HUES6 (cell line): ENCODE measurements around the gene PANK2.
"Not testable (repeated sequence)": the region's sequence is repeated elsewhere in the genome, so short reads cannot be mapped to it uniquely, and the experiment has no call there.

ENCODE experiments used
- H3K27ac ChIP-seq: 2 replicates; pipeline ENCODE4 v1.7.0; 2013; ENCODE audit warnings: low read depth, mild to moderate bottlenecking, low read length, inconsistent platforms
- H3K27me3 ChIP-seq: 2 replicates; pipeline ENCODE4 v1.6.1; 2013; ENCODE audit warnings: low read length; ENCODE audit not compliant: control insufficient read depth, insufficient read depth
- H3K36me3 ChIP-seq: 2 replicates; pipeline ENCODE4 v1.6.1; 2013; ENCODE audit warnings: low read length; ENCODE audit not compliant: control insufficient read depth, insufficient read depth
- H3K4me1 ChIP-seq: 2 replicates; pipeline ENCODE4 v1.6.1; 2013; ENCODE audit warnings: low read length; ENCODE audit not compliant: control insufficient read depth, insufficient read depth
- H3K4me3 ChIP-seq: 2 replicates; pipeline ENCODE4 v1.5.1; 2013; ENCODE audit warnings: low read depth, low read length
- H3K9ac ChIP-seq: one replicate; pipeline ENCODE4 v1.6.1; 2013; ENCODE audit warnings: mild to moderate bottlenecking, low read length
- H3K9me3 ChIP-seq: 2 replicates; pipeline ENCODE4 v1.6.1; 2013; ENCODE audit warnings: low read depth, low read length; ENCODE audit not compliant: control insufficient read depth, insufficient read depth

PANK2 gene

GRCh38 chr20:3902446-3902845 lies 13.3 kb downstream of the PANK2 start:
- H3K27ac ChIP-seq = no peak overlapping the region
- no peaks in the 10 kb centered on the region for H3K9me3 ChIP-seq
- H3K4me1 ChIP-seq = peaks cover 8% of the 10 kb centered on the region
- H3K27me3 ChIP-seq = no peaks in the 10 kb centered on the region
- H3K36me3 ChIP-seq = peaks cover 10% of the 10 kb centered on the region
- no peak overlapping the region for H3K9ac ChIP-seq
- H3K4me3 ChIP-seq = no peak overlapping the region

DNA sequence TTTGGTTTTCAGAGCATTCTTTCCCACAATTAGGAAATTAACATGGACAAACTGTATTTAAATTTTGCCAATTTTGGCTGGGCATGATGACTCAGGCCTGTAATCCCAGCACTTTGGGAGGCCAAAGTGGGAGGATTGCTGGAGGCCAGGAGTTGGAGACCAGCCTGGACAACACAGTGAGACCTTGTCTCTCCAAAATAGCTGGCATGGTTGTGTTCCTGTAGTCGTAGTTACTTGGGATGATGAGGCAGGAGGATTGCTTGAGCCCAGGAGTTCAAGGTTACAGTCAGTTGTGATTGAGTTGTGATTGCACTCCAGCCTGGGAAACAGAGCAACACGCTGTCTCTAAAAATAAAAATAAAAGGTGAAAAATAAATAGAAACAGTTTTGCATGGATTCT lies 15.0 kb downstream of the PANK2 start:
- Histone ChIP-seq H3K9me3 (no peaks in the 10 kb centered on the region), H3K4me3 (no peak overlapping the region), H3K36me3 (peaks cover 27% of the 10 kb centered on the region), H3K27ac (no peak overlapping the region), H3K4me1 (peaks cover 8% of the 10 kb centered on the region), H3K27me3 (no peaks in the 10 kb centered on the region), H3K9ac (no peak overlapping the region)

- Histone ChIP-seq H3K9me3 (no peaks in the 10 kb centered on the region), H3K4me3 (no peak overlapping the region), H3K9ac (no peak overlapping the region), H3K27ac (no peak overlapping the region), H3K27me3 (no peaks in the 10 kb centered on the region), H3K4me1 (peaks cover 8% of the 10 kb centered on the region), H3K36me3 (peaks cover 33% of the 10 kb centered on the region)
These were observed 15.7 kb downstream of the PANK2 start for GRCh38 chr20:3904857-3905256.

DNA sequence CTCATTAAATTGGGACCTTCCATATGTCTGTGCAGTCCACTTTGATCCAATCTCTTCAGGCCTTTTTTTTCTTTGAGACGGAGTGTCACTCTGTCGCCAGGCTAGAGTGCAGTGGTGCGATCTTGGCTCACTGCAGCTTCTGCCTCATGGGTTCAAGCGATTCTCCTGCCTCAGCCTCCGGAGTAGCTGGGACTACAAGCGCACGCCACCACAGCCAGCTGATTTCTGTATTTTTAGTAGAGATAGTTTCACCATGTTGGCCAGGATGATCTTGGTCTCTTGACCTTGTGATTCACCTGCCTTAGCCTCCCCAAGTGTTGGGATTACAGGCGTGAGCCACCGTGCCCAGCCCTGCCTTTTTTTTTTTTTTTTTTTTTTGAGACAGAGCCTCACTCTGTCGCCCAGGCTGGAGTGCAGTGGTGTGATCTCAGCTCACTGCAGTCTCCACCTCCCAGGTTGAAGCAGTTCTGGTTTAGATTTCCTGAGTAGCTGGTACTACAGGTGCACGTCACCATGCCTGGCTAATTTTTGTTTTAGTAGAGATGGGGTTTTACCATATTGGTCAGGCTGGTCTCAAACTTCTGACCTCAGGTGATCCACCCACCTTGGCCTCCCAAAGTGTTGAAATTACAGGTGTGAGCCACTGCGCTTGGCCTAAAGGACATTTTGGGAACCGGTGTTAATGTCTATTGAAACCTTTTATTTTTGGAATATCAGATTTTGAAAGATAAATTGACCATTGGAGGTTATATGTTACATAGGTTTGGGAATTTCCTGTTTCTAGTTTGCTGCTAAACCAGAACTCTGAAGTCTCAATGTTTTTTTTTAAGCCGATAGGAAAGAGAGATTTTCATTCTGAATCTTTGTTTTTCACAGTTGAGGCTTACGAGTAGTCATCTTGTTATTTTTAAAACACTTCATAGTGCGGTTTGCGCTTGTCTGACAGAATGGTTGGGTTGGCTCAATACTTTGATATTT lies 17.8 kb downstream of the PANK2 start:
- H3K36me3 ChIP-seq = peaks cover 55% of the 10 kb centered on the region
- not testable (repeated sequence) for H3K9ac ChIP-seq, H3K27ac ChIP-seq, H3K9me3 ChIP-seq, H3K4me3 ChIP-seq, H3K27me3 ChIP-seq, H3K4me1 ChIP-seq

GRCh38 chr20:3908667-3909066 lies 19.5 kb downstream of the PANK2 start:
- Histone ChIP-seq H3K27me3 (no peaks in the 10 kb centered on the region), H3K36me3 (peaks cover 70% of the 10 kb centered on the region), H3K9ac (no peak overlapping the region), H3K4me3 (no peak overlapping the region), H3K27ac (no peak overlapping the region), H3K4me1 (no peaks in the 10 kb centered on the region), H3K9me3 (no peaks in the 10 kb centered on the region)

GRCh38 chr20:3909952-3910366 lies 20.8 kb downstream of the PANK2 start:
- H3K4me3 ChIP-seq = no peak overlapping the region
- H3K9me3 ChIP-seq = no peaks in the 10 kb centered on the region
- no peaks in the 10 kb centered on the region for H3K4me1 ChIP-seq
- no peak overlapping the region for H3K9ac ChIP-seq
- H3K27me3 ChIP-seq = no peaks in the 10 kb centered on the region
- H3K27ac ChIP-seq = no peak overlapping the region
- peaks cover 80% of the 10 kb centered on the region for H3K36me3 ChIP-seq

GRCh38 chr20:3910853-3911252 lies 21.7 kb downstream of the PANK2 start:
- peaks cover 87% of the 10 kb centered on the region for H3K36me3 ChIP-seq
- H3K4me1 ChIP-seq = no peaks in the 10 kb centered on the region
- H3K4me3 ChIP-seq = no peak overlapping the region
- H3K9me3 ChIP-seq = no peaks in the 10 kb centered on the region
- no peaks in the 10 kb centered on the region for H3K27me3 ChIP-seq
- H3K27ac ChIP-seq = no peak overlapping the region
- no peak overlapping the region for H3K9ac ChIP-seq

- peaks cover 94% of the 10 kb centered on the region for H3K36me3 ChIP-seq
- H3K27ac ChIP-seq = no peak overlapping the region
These were observed 22.8 kb downstream of the PANK2 start for GRCh38 chr20:3911956-3912355.

DNA sequence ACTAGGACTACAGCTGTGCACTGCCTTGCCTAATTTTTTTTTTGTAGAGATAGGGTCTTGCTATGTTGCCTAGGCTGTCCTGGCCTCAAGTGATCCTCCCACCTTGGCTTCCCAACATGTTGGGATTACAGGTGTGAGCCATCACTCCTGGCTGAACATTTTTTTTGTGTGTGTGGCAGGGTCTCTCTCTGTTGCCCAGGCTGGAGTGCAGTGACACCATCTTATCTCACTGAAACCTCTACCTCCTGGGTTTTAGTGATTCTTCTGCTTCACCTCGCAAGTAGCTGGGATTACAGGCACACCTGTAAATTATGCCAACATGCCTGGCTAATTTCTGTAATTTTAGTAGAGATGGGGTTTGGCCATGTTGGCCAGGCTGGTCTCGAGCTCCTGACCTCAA lies 25.3 kb downstream of the PANK2 start:
- Histone ChIP-seq H3K36me3 (peaks cover 95% of the 10 kb centered on the region), H3K27ac (no peak overlapping the region), H3K9me3 (no peaks in the 10 kb centered on the region), H3K4me3 (no peak overlapping the region), H3K9ac (no peak overlapping the region), H3K27me3 (no peaks in the 10 kb centered on the region), H3K4me1 (no peaks in the 10 kb centered on the region)

More at GRCh38 chr20:3911956-3912355, 22.8 kb downstream of the PANK2 start:
- no peak overlapping the region for H3K9ac ChIP-seq
- H3K4me3 ChIP-seq = no peak overlapping the region
- H3K9me3 ChIP-seq = no peaks in the 10 kb centered on the region
- no peaks in the 10 kb centered on the region for H3K27me3 ChIP-seq
- H3K4me1 ChIP-seq = no peaks in the 10 kb centered on the region

GRCh38 chr20:3915691-3916090 lies 26.5 kb downstream of the PANK2 start:
- H3K27me3 ChIP-seq = no peaks in the 10 kb centered on the region
- peaks cover 94% of the 10 kb centered on the region for H3K36me3 ChIP-seq
- no peak overlapping the region for H3K9ac ChIP-seq
- H3K9me3 ChIP-seq = no peaks in the 10 kb centered on the region
- H3K4me1 ChIP-seq = no peaks in the 10 kb centered on the region
- no peak overlapping the region for H3K27ac ChIP-seq
- H3K4me3 ChIP-seq = no peak overlapping the region

GRCh38 chr20:3916364-3916763 lies 27.2 kb downstream of the PANK2 start:
- Histone ChIP-seq H3K9me3 (no peaks in the 10 kb centered on the region), H3K27me3 (no peaks in the 10 kb centered on the region), H3K36me3 (peaks cover 89% of the 10 kb centered on the region), H3K4me3 (no peak overlapping the region), H3K9ac (no peak overlapping the region), H3K27ac (no peak overlapping the region), H3K4me1 (no peaks in the 10 kb centered on the region)
